ENCODE measurements around the gene CD58. TPM values are rescaled to one million over a fixed set of nuclear protein-coding genes. Genes with fewer than 3 reads are reported as not detected.
A peak's percentile ranks its signal among the peaks of the same experiment; 100 is the strongest.
"Not testable (repeated sequence)": the region's sequence is repeated elsewhere in the genome, so short reads cannot be mapped to it uniquely, and the experiment has no call there.

Gene CD58
- polyA plus RNA-seq, 3 donors: 81.0 to 168 (median 128) TPM

DNA sequence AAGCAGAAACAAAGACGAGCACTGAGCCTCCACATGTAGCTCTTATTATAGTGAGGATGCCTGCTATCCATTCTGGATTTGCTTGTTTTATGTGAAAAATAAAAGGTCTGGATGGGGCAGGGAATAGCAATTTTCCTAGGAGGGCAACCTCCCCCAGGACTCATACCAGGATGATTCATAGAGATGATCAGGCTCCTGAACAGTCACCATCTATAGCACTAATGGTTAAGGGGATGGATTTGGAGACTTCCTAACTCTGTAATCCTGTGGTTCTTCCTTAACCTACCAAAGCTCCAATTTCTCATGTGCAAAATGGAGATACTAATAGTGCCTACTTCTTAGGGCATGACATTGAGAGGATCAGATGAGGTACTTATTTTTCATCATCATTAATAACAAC lies 34.5 kb upstream of the CD58 start:
- TF ChIP-seq, protein P1, sequence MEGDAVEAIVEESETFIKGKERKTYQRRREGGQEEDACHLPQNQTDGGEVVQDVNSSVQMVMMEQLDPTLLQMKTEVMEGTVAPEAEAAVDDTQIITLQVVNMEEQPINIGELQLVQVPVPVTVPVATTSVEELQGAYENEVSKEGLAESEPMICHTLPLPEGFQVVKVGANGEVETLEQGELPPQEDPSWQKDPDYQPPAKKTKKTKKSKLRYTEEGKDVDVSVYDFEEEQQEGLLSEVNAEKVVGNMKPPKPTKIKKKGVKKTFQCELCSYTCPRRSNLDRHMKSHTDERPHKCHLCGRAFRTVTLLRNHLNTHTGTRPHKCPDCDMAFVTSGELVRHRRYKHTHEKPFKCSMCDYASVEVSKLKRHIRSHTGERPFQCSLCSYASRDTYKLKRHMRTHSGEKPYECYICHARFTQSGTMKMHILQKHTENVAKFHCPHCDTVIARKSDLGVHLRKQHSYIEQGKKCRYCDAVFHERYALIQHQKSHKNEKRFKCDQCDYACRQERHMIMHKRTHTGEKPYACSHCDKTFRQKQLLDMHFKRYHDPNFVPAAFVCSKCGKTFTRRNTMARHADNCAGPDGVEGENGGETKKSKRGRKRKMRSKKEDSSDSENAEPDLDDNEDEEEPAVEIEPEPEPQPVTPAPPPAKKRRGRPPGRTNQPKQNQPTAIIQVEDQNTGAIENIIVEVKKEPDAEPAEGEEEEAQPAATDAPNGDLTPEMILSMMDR (IDR thresholded peaks at IDR 0.05): no peak
- Histone ChIP-seq H2AFZ (ENCODE audit: insufficient read depth, low read depth, low read length, poor library complexity, severe bottlenecking) (no peak overlapping the region), H3K4me2 (replicated peaks; ENCODE audit: extremely low read depth, low read length, poor library complexity, severe bottlenecking) (no peak overlapping the region), H3K36me3 (replicated peaks in 1 of 2; ENCODE audit: control insufficient read depth in 1 of 2, insufficient read depth in 2 of 2, low read length in 2 of 2) (no peaks in the 10 kb centered on the region), H3K4me1 (ENCODE audit: control insufficient read depth in 1 of 2, insufficient read depth in 2 of 2, low read length in 2 of 2) (peaks cover 50 to 66% of the 10 kb centered on the region in 2 donors), H3K9me3 (replicated peaks in 1 of 2; ENCODE audit: control insufficient read depth in 1 of 2, insufficient read depth in 1 of 2, low read length in 2 of 2) (no peaks in the 10 kb centered on the region), H3K9ac (ENCODE audit: insufficient read depth, low read length, poor library complexity, severe bottlenecking) (peak overlapping the region; percentile 23), H3K79me2 (ENCODE audit: insufficient read depth, low read length) (no peaks in the 10 kb centered on the region), H3K4me3 (replicated peaks in 1 of 3; ENCODE audit: low read depth in 2 of 3, low read length in 3 of 3) (peak overlapping the region in 1 of 3 experiments; percentile 19), H4K20me1 (ENCODE audit: insufficient read depth, low read length) (no peaks in the 10 kb centered on the region), H3K27me3 (ENCODE audit: control insufficient read depth in 2 of 2, insufficient read depth in 2 of 2, low read length in 2 of 2) (no peaks in the 10 kb centered on the region), H3K27ac (ENCODE audit: low read depth in 1 of 2, low read length in 2 of 2) (peak overlapping the region in 1 of 2 donors; percentile 80)
- peaks cover 76% of the 10 kb centered on the region for H3K4me1 Mint-ChIP-seq
- peak overlapping the region in 1 of 2 donors; percentile 65 for H3K4me3 Mint-ChIP-seq
- H3K27ac Mint-ChIP-seq: peak overlapping the region; percentile 90 to 98 (median 96)
- H3K36me3 Mint-ChIP-seq: no peaks in the 10 kb centered on the region
- no CpG with 5 or more reads among the region's 1 CpG for WGBS (ENCODE audit: insufficient coverage)
- peak in 2 of 3 donors; percentile 25 to 52 for DNase-seq
- H3K27me3 Mint-ChIP-seq (ENCODE audit: low read depth in 3 of 3): no peaks in the 10 kb centered on the region
- intact Hi-C loops (cut with micrococcal nuclease): no loop called here
- H3K9me3 Mint-ChIP-seq: peaks cover 0 to 3% (median 0%) of the 10 kb centered on the region in 7 donors

DNA sequence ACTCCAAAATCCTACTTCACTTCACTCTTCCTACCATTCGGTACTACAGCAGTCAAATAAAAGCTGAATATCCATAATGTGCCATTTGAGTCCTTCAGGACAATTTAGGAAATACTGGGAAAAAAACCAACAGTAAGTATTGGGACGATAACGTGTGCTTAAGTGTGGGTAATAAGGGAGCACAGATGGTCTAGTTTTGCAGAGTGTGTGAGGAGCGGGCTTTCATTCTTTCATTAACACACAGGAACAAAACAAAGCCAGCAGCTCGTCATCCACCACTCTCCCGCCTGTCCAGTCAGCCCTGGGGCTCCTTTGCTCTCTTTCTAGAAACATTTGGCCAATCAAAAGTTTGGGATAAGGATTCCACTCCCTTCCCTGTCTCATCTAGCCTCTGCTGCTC lies 33.6 kb upstream of the CD58 start:
- H4K20me1 ChIP-seq (ENCODE audit: insufficient read depth, low read length); intact Hi-C loops (cut with micrococcal nuclease); H3K79me2 ChIP-seq (ENCODE audit: insufficient read depth, low read length); H3K36me3 ChIP-seq (replicated peaks in 1 of 2; ENCODE audit: control insufficient read depth in 1 of 2, insufficient read depth in 2 of 2, low read length in 2 of 2); DNase-seq; H3K4me3 Mint-ChIP-seq; H3K9me3 Mint-ChIP-seq; H3K27me3 ChIP-seq (ENCODE audit: control insufficient read depth in 2 of 2, insufficient read depth in 2 of 2, low read length in 2 of 2); H3K9ac ChIP-seq (ENCODE audit: insufficient read depth, low read length, poor library complexity, severe bottlenecking); H3K9me3 ChIP-seq (replicated peaks in 1 of 2; ENCODE audit: control insufficient read depth in 1 of 2, insufficient read depth in 1 of 2, low read length in 2 of 2); H3K27ac ChIP-seq (ENCODE audit: low read depth in 1 of 2, low read length in 2 of 2); H3K4me2 ChIP-seq (replicated peaks; ENCODE audit: extremely low read depth, low read length, poor library complexity, severe bottlenecking); H3K4me3 ChIP-seq (replicated peaks in 1 of 3; ENCODE audit: low read depth in 2 of 3, low read length in 3 of 3); H3K27me3 Mint-ChIP-seq (ENCODE audit: low read depth in 3 of 3); H3K36me3 Mint-ChIP-seq; H2AFZ ChIP-seq (ENCODE audit: insufficient read depth, low read depth, low read length, poor library complexity, severe bottlenecking): not testable (repeated sequence)
- peaks cover 74% of the 10 kb centered on the region for H3K4me1 Mint-ChIP-seq
- H3K27ac Mint-ChIP-seq: peak overlapping the region in 1 of 7 donors; percentile 18
- WGBS (ENCODE audit: insufficient coverage): no CpG with 5 or more reads among the region's 6 CpGs
- peaks cover 44 to 68% of the 10 kb centered on the region in 2 donors for H3K4me1 ChIP-seq (ENCODE audit: control insufficient read depth in 1 of 2, insufficient read depth in 2 of 2, low read length in 2 of 2)

GRCh38 chr1:116603646-116604045 lies 32.8 kb upstream of the CD58 start:
- H3K4me3 ChIP-seq (replicated peaks in 1 of 3; ENCODE audit: low read depth in 2 of 3, low read length in 3 of 3); H3K79me2 ChIP-seq (ENCODE audit: insufficient read depth, low read length); H3K4me2 ChIP-seq (replicated peaks; ENCODE audit: extremely low read depth, low read length, poor library complexity, severe bottlenecking); H4K20me1 ChIP-seq (ENCODE audit: insufficient read depth, low read length); intact Hi-C loops (cut with micrococcal nuclease); H3K9ac ChIP-seq (ENCODE audit: insufficient read depth, low read length, poor library complexity, severe bottlenecking); H3K27me3 Mint-ChIP-seq (ENCODE audit: low read depth in 3 of 3); H3K4me3 Mint-ChIP-seq; H3K27me3 ChIP-seq (ENCODE audit: control insufficient read depth in 2 of 2, insufficient read depth in 2 of 2, low read length in 2 of 2); H2AFZ ChIP-seq (ENCODE audit: insufficient read depth, low read depth, low read length, poor library complexity, severe bottlenecking); H3K9me3 Mint-ChIP-seq; H3K36me3 Mint-ChIP-seq; H3K9me3 ChIP-seq (replicated peaks in 1 of 2; ENCODE audit: control insufficient read depth in 1 of 2, insufficient read depth in 1 of 2, low read length in 2 of 2); DNase-seq; H3K36me3 ChIP-seq (replicated peaks in 1 of 2; ENCODE audit: control insufficient read depth in 1 of 2, insufficient read depth in 2 of 2, low read length in 2 of 2); H3K27ac ChIP-seq (ENCODE audit: low read depth in 1 of 2, low read length in 2 of 2): not testable (repeated sequence)
- H3K27ac Mint-ChIP-seq: peak overlapping the region in 3 of 7 donors; percentile 1 to 51 (median 31)
- H3K4me1 Mint-ChIP-seq: peaks cover 75% of the 10 kb centered on the region
- peaks cover 43 to 63% of the 10 kb centered on the region in 2 donors for H3K4me1 ChIP-seq (ENCODE audit: control insufficient read depth in 1 of 2, insufficient read depth in 2 of 2, low read length in 2 of 2)
- WGBS (ENCODE audit: insufficient coverage): 100% methylated on average over 1 of the region's 21 CpGs

DNA sequence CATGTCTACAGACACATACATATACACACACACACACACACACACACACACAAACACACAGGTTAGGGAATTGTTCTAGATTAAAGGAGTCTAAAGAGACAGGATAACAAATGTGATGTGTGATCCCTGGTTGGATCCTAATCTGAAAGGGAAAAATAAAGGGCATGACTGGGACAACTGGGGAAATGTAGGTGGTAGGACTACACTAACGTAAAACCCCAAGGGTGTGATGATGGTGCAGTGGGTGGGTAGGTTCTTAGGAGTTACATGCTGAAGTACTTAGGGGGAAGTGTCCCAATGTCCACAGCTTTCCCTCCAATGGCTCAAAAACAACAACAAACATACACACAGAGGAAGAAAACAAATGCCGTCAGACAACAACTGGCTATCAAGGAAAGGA lies 28.5 kb upstream of the CD58 start:
- H3K4me3 ChIP-seq (replicated peaks in 1 of 3; ENCODE audit: low read depth in 2 of 3, low read length in 3 of 3); H3K9me3 ChIP-seq (replicated peaks in 1 of 2; ENCODE audit: control insufficient read depth in 1 of 2, insufficient read depth in 1 of 2, low read length in 2 of 2); H3K4me3 Mint-ChIP-seq; DNase-seq; H2AFZ ChIP-seq (ENCODE audit: insufficient read depth, low read depth, low read length, poor library complexity, severe bottlenecking); H3K36me3 ChIP-seq (replicated peaks in 1 of 2; ENCODE audit: control insufficient read depth in 1 of 2, insufficient read depth in 2 of 2, low read length in 2 of 2); H3K9ac ChIP-seq (ENCODE audit: insufficient read depth, low read length, poor library complexity, severe bottlenecking); H3K27ac Mint-ChIP-seq; H4K20me1 ChIP-seq (ENCODE audit: insufficient read depth, low read length); intact Hi-C loops (cut with micrococcal nuclease); H3K27me3 ChIP-seq (ENCODE audit: control insufficient read depth in 2 of 2, insufficient read depth in 2 of 2, low read length in 2 of 2); H3K9me3 Mint-ChIP-seq; H3K36me3 Mint-ChIP-seq; H3K27ac ChIP-seq (ENCODE audit: low read depth in 1 of 2, low read length in 2 of 2); H3K4me2 ChIP-seq (replicated peaks; ENCODE audit: extremely low read depth, low read length, poor library complexity, severe bottlenecking); H3K27me3 Mint-ChIP-seq (ENCODE audit: low read depth in 3 of 3); H3K79me2 ChIP-seq (ENCODE audit: insufficient read depth, low read length): not testable (repeated sequence)
- H3K4me1 ChIP-seq (ENCODE audit: control insufficient read depth in 1 of 2, insufficient read depth in 2 of 2, low read length in 2 of 2): peaks cover 29 to 52% of the 10 kb centered on the region in 2 donors
- no CpG with 5 or more reads among the region's 2 CpGs for WGBS (ENCODE audit: insufficient coverage)
- H3K4me1 Mint-ChIP-seq: peaks cover 61% of the 10 kb centered on the region

Data from CD14-positive monocyte (primary cell).